SKM-1 treated with dmso at 0.1 percent for 144 hours (cell line): ENCODE results near the gene UBR4.

Source experiments
- DNase-seq: peaks from one replicate; lab custom pipeline; 2025; ENCODE audit not compliant: unreplicated experiment; lab: John Stamatoyannopoulos, UW

UBR4 gene

GRCh38 chr1:19073311-19074186 is 136.5 kb downstream of the UBR4 start:
- DNase-seq: no peak

- no peak for DNase-seq
Observed at GRCh38 chr1:19072285-19072981, 137.6 kb downstream of the UBR4 start.

GRCh38 chr1:19071674-19072281 is 138.3 kb downstream of the UBR4 start:
- DNase-seq: no peak

- DNase-seq: no peak
Observed at GRCh38 chr1:19070891-19071621, 139.0 kb downstream of the UBR4 start.

GRCh38 chr1:19070197-19070651 is 139.8 kb downstream of the UBR4 start:
- DNase-seq: no peak

GRCh38 chr1:19068639-19069276 is 141.3 kb downstream of the UBR4 start:
- no peak for DNase-seq

GRCh38 chr1:19067912-19068638 is 142.0 kb downstream of the UBR4 start:
- no peak for DNase-seq

- no peak for DNase-seq
Observed at GRCh38 chr1:19067182-19067911, 142.7 kb downstream of the UBR4 start.

GRCh38 chr1:19066874-19067181 is 143.2 kb downstream of the UBR4 start:
- DNase-seq: no peak

- DNase-seq: no peak
Observed at GRCh38 chr1:19066248-19066873, 143.7 kb downstream of the UBR4 start.

- DNase-seq: no peak
Observed at GRCh38 chr1:19065526-19066247, 144.4 kb downstream of the UBR4 start.

- no peak for DNase-seq
Observed at GRCh38 chr1:19064906-19065450, 145.1 kb downstream of the UBR4 start.

GRCh38 chr1:19063122-19063521 is 146.9 kb downstream of the UBR4 start:
- no peak for DNase-seq

GRCh38 chr1:19062258-19063029 is 147.6 kb downstream of the UBR4 start:
- no peak for DNase-seq

- DNase-seq: no peak
Observed at GRCh38 chr1:19061798-19062197, 148.3 kb downstream of the UBR4 start.

- DNase-seq: no peak
Observed at GRCh38 chr1:19061343-19061742, 148.7 kb downstream of the UBR4 start.

GRCh38 chr1:19059773-19060172 is 150.3 kb downstream of the UBR4 start:
- no peak for DNase-seq

GRCh38 chr1:19058476-19058797 is 151.6 kb downstream of the UBR4 start:
- no peak for DNase-seq
